GM23338 (cell line): Measurements from ENCODE around the gene KIAA0513.

ENCODE experiments used
- CREB1 ChIP-seq: fragments of 250-450 bp; sonication (Bioruptor Pico); IDR thresholded peaks from 2 replicates; pipeline ENCODE4 v1.5.0; 2020; ENCODE audit warnings: low read depth, mild to moderate bottlenecking, moderate library complexity
- CTCF ChIP-seq, 2 experiments: fragments of 200-600 bp in 1 of 2; sonication (generic) in 1 of 2; conservative IDR thresholded peaks; 2 replicates each; pipeline versions ENCODE4 v1.5.1 to v1.6.1; 2016 to 2017; ENCODE audit warnings: antibody characterized with exemption in 2 of 2, low read depth in 2 of 2, mild to moderate bottlenecking in 2 of 2, moderate library complexity in 1 of 2
- JUNB ChIP-seq: IDR thresholded peaks from one replicate; pipeline ENCODE4 v1.6.1; 2016; ENCODE audit warnings: antibody characterized with exemption; ENCODE audit not compliant: unreplicated experiment
- REST ChIP-seq: IDR thresholded peaks from one replicate; pipeline ENCODE4 v1.6.1; 2018; ENCODE audit warnings: antibody characterized with exemption; ENCODE audit not compliant: unreplicated experiment

GRCh38 chr16:85126394-85126704 lies 98.8 kb downstream of the KIAA0513 start:
- TF ChIP-seq CTCF (conservative IDR thresholded peaks at IDR 0.05; ENCODE audit: low read depth in 2 of 2) (no peak), REST (no peak), JUNB (no peak), CREB1 (CRISPR knock-in tag) (no peak)
